HG02642 (cell line): ENCODE results near the gene NR3C1.
"Not testable (repeated sequence)": the region's sequence is repeated elsewhere in the genome, so short reads cannot be mapped to it uniquely, and the experiment has no call there.

Experiments
- ATAC-seq: cut with Tn5 transposase; IDR thresholded peaks from one replicate; pipeline ENCODE4 v1.9.1; 2021; ENCODE audit warnings: mild to moderate bottlenecking; ENCODE audit not compliant: unreplicated experiment, poor library complexity

NR3C1 gene

GRCh38 chr5:143341807-143342570 lies 61.5 kb downstream of the NR3C1 start:
- no peak for ATAC-seq

- ATAC-seq = no peak
Measured at GRCh38 chr5:143340891-143341685, 62.4 kb downstream of the NR3C1 start.

GRCh38 chr5:143338658-143339366 lies 64.7 kb downstream of the NR3C1 start:
- ATAC-seq = no peak

- no peak for ATAC-seq
Measured at GRCh38 chr5:143337946-143338345, 65.5 kb downstream of the NR3C1 start.

GRCh38 chr5:143336485-143336884 lies 67.0 kb downstream of the NR3C1 start:
- ATAC-seq = no peak

GRCh38 chr5:143334903-143335302 lies 68.6 kb downstream of the NR3C1 start:
- no peak for ATAC-seq

- ATAC-seq = not testable (repeated sequence)
Measured at GRCh38 chr5:143334380-143334779, 69.1 kb downstream of the NR3C1 start.

GRCh38 chr5:143331956-143332355 lies 71.5 kb downstream of the NR3C1 start:
- ATAC-seq = no peak

- ATAC-seq = no peak
Measured at GRCh38 chr5:143329843-143330242, 73.6 kb downstream of the NR3C1 start.

- ATAC-seq = no peak
Measured at GRCh38 chr5:143328589-143329220, 74.8 kb downstream of the NR3C1 start.

- ATAC-seq = not testable (repeated sequence)
Measured at GRCh38 chr5:143325086-143325485, 78.4 kb downstream of the NR3C1 start.

- not testable (repeated sequence) for ATAC-seq
Measured at GRCh38 chr5:143322931-143323630, 80.4 kb downstream of the NR3C1 start.

- ATAC-seq = no peak
Measured at GRCh38 chr5:143322176-143322575, 81.3 kb downstream of the NR3C1 start.

- no peak for ATAC-seq
Measured at GRCh38 chr5:143319437-143320227, 83.9 kb downstream of the NR3C1 start.

- no peak for ATAC-seq
Measured at GRCh38 chr5:143318833-143319232, 84.7 kb downstream of the NR3C1 start.

GRCh38 chr5:143318270-143318669 lies 85.2 kb downstream of the NR3C1 start:
- ATAC-seq = no peak

GRCh38 chr5:143316844-143317631 lies 86.4 kb downstream of the NR3C1 start:
- no peak for ATAC-seq

GRCh38 chr5:143316337-143316736 lies 87.1 kb downstream of the NR3C1 start:
- ATAC-seq = no peak
